UCSD-AML1 (cell line): Measurements from ENCODE around the gene EMILIN1.
"Not testable (repeated sequence)": the region's sequence is repeated elsewhere in the genome, so short reads cannot be mapped to it uniquely, and the experiment has no call there.

ENCODE experiments used
- DNase-seq: peaks from one replicate; lab custom pipeline; 2025; ENCODE audit not compliant: unreplicated experiment; lab: John Stamatoyannopoulos, UW

EMILIN1 gene

GRCh38 chr2:27092696-27093429 lies 14.4 kb downstream of the EMILIN1 start:
- DNase-seq, result peak; percentile 52

- DNase-seq, result no peak
These were observed 15.3 kb downstream of the EMILIN1 start for GRCh38 chr2:27093430-27094352.

- no peak for DNase-seq
These were observed 16.1 kb downstream of the EMILIN1 start for GRCh38 chr2:27094353-27094984.

- no peak for DNase-seq
These were observed 17.0 kb downstream of the EMILIN1 start for GRCh38 chr2:27095427-27095744.

GRCh38 chr2:27095745-27096651 lies 17.6 kb downstream of the EMILIN1 start:
- peak; percentile 50 for DNase-seq

GRCh38 chr2:27096748-27097297 lies 18.4 kb downstream of the EMILIN1 start:
- DNase-seq, result peak; percentile 22

GRCh38 chr2:27097341-27097740 lies 18.9 kb downstream of the EMILIN1 start:
- DNase-seq, result no peak

- DNase-seq, result no peak
These were observed 21.0 kb downstream of the EMILIN1 start for GRCh38 chr2:27099334-27099955.

GRCh38 chr2:27100036-27100435 lies 21.6 kb downstream of the EMILIN1 start:
- no peak for DNase-seq

GRCh38 chr2:27102329-27102728 lies 23.9 kb downstream of the EMILIN1 start:
- DNase-seq, result no peak

- DNase-seq, result no peak
These were observed 27.6 kb downstream of the EMILIN1 start for GRCh38 chr2:27105981-27106380.

- DNase-seq, result no peak
These were observed 29.8 kb downstream of the EMILIN1 start for GRCh38 chr2:27108221-27108620.

GRCh38 chr2:27109083-27109482 lies 30.7 kb downstream of the EMILIN1 start:
- no peak for DNase-seq

- DNase-seq, result not testable (repeated sequence)
These were observed 32.4 kb downstream of the EMILIN1 start for GRCh38 chr2:27110603-27111352.

- DNase-seq, result not testable (repeated sequence)
These were observed 33.1 kb downstream of the EMILIN1 start for GRCh38 chr2:27111392-27112078.

GRCh38 chr2:27115519-27115918 lies 37.1 kb downstream of the EMILIN1 start:
- no peak for DNase-seq

- DNase-seq, result no peak
These were observed 39.6 kb downstream of the EMILIN1 start for GRCh38 chr2:27117995-27118524.

- no peak for DNase-seq
These were observed 40.3 kb downstream of the EMILIN1 start, which contains the start of gene CGREF1 for GRCh38 chr2:27118525-27119329. Gene CGREF1 (minus strand): TSS chr2:27119128. CDS start chr2:27104366, 14,762 bp downstream.
